ENCODE data around the gene MRPL28. TPM values are rescaled to one million over a fixed set of nuclear protein-coding genes. Genes with fewer than 3 reads are reported as not detected.

Gene MRPL28
- total RNA-seq, 1 experiment from 2014 or later = 61.4 TPM

DNA sequence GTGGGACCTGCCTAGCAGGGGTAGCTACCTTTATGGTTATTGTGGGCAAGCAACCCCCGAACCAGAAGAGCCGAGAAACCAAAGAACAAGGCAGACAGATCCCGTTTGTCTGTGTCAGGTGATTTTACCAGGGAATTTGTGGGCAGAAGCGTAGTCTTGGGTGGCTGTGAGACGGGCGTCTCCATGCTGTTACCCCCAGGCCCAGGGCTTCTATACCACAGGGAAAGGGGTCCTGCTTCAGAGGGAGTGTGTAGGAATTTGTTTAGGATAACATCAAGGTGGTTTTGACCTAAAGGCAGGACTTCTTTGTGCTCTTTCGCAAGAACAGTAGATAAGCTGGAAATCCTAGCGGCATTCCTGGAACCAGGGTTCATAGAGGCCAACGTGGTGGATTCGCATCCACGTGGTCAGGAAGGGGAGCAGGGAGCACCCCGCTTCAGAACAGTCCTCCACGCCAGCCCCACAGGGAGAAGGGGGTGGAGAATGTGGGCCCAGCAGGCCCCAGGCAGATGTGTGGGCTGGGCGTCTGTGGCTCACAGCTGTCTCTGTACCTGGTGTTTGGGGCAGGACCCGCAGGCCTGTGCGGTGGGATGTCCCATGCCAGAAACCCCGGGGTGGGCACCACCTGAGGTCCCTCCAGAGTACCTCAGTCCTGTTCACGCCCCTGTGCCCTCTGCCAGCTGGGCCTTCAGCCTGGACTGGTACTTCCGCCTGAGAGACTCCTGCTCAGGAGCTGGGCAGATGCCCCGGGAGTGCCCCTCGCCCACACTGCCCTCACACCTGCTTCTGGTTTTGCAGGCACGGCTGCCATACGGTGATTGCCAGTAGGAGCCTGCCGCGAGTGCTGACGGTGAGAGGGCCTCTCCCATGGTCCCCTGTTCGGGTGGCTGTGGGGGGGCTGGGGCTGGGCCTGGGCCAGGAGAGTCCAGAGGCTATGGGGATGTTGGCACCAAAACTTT, 35.5 kb upstream of the MRPL28 start:
- Histone ChIP-seq H3K36me3 (ENCODE audit: control insufficient read depth in 1 of 2, insufficient read depth in 2 of 2, low read length in 2 of 2) (no peaks in the 10 kb centered on the region), H3K27me3 (ENCODE audit: insufficient read depth, low read length) (no peaks in the 10 kb centered on the region), H3K79me2 (ENCODE audit: insufficient read depth, low read length) (no peaks in the 10 kb centered on the region), H3K9ac (ENCODE audit: low read length) (no peak overlapping the region), H3K4me1 (ENCODE audit: control insufficient read depth in 1 of 2, insufficient read depth in 2 of 2, low read length in 2 of 2) (no peaks in the 10 kb centered on the region), H3K4me2 (ENCODE audit: low read length) (no peak overlapping the region), H2AFZ (ENCODE audit: low read depth, low read length, poor library complexity, severe bottlenecking) (no peak overlapping the region), H3K9me2 (ENCODE audit: insufficient read depth) (no peaks in the 10 kb centered on the region), H3K4me3 (replicated peaks in 1 of 2; ENCODE audit: low read depth in 1 of 2, low read length in 2 of 2) (no peak overlapping the region), H3K27ac (ENCODE audit: low read depth, low read length) (no peak overlapping the region), H3K9me3 (ENCODE audit: control insufficient read depth in 1 of 2, insufficient read depth in 1 of 2, low read depth in 1 of 2, low read length in 2 of 2) (no peaks in the 10 kb centered on the region), H4K20me1 (ENCODE audit: insufficient read depth) (no peaks in the 10 kb centered on the region)
- POLR2A ChIA-PET = no interaction called here
- RAD21 ChIA-PET (ENCODE audit: low non-redundant PET in 1 of 2, low total read pairs in 2 of 2, uncharacterized antibody in 2 of 2, unreplicated experiment in 2 of 2) = no interaction called here
- no TSS peak for BruUV-seq (replicated peaks)
- intact Hi-C loops (cut with micrococcal nuclease) = no loop called here
- ATAC-seq (no peak), DNase-seq (ENCODE audit: low read depth, low spot score) (no peak)
- TF ChIP-seq, protein P1, sequence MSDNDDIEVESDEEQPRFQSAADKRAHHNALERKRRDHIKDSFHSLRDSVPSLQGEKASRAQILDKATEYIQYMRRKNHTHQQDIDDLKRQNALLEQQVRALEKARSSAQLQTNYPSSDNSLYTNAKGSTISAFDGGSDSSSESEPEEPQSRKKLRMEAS (IDR thresholded peaks at IDR 0.05) = no peak
- TF ChIP-seq EZH2 (IDR thresholded peaks at IDR 0.05) (no peak), RAD21 (IDR thresholded peaks at IDR 0.05; ENCODE audit: low read depth) (no peak), POLR2A (IDR thresholded peaks at IDR 0.05; ENCODE audit: borderline replicate concordance, extremely low read depth, insufficient read depth, insufficient read length) (no peak), CBX3 (IDR thresholded peaks at IDR 0.05; ENCODE audit: low read depth) (no peak), YY1 (IDR thresholded peaks at IDR 0.05; ENCODE audit: extremely low read depth, insufficient replicate concordance, low read depth, low read length) (no peak), FOSL1 (IDR thresholded peaks at IDR 0.05; ENCODE audit: low read depth) (no peak), POLR2AphosphoS5 (IDR thresholded peaks at IDR 0.05; ENCODE audit: low read depth, low read length) (no peak), ELF1 (IDR thresholded peaks at IDR 0.05; ENCODE audit: borderline replicate concordance, low read depth) (no peak), SRF (IDR thresholded peaks at IDR 0.05; ENCODE audit: low read depth) (no peak), EZH2phosphoT487 (IDR thresholded peaks at IDR 0.05; ENCODE audit: borderline replicate concordance) (no peak), SP1 (IDR thresholded peaks at IDR 0.05; ENCODE audit: low read depth) (no peak)
- TF ChIP-seq, protein P2, sequence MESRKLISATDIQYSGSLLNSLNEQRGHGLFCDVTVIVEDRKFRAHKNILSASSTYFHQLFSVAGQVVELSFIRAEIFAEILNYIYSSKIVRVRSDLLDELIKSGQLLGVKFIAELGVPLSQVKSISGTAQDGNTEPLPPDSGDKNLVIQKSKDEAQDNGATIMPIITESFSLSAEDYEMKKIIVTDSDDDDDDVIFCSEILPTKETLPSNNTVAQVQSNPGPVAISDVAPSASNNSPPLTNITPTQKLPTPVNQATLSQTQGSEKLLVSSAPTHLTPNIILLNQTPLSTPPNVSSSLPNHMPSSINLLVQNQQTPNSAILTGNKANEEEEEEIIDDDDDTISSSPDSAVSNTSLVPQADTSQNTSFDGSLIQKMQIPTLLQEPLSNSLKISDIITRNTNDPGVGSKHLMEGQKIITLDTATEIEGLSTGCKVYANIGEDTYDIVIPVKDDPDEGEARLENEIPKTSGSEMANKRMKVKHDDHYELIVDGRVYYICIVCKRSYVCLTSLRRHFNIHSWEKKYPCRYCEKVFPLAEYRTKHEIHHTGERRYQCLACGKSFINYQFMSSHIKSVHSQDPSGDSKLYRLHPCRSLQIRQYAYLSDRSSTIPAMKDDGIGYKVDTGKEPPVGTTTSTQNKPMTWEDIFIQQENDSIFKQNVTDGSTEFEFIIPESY (IDR thresholded peaks at IDR 0.05; ENCODE audit: extremely low read depth, insufficient replicate concordance, low read length) = no peak
- CTCF ChIA-PET = no interaction called here

Data from HCT116 (cell line).